Mucosa of stomach (tissue), 1 donor: ENCODE results near the gene CBL.

Experiments
- H3K27me3 ChIP-seq: one replicate; pipeline ENCODE4 v1.7.0; 2013; ENCODE audit warnings: mild to moderate bottlenecking, low read length; ENCODE audit not compliant: control insufficient read depth, insufficient read depth
- H3K36me3 ChIP-seq: one replicate; pipeline ENCODE4 v1.7.0; 2013; ENCODE audit warnings: low read length; ENCODE audit not compliant: control insufficient read depth, insufficient read depth
- H3K4me1 ChIP-seq: one replicate; pipeline ENCODE4 v1.7.0; 2013; ENCODE audit warnings: mild to moderate bottlenecking, low read length; ENCODE audit not compliant: control insufficient read depth, insufficient read depth
- H3K4me3 ChIP-seq: one replicate; pipeline ENCODE4 v1.7.0; 2013; ENCODE audit warnings: low read length
- H3K9ac ChIP-seq: one replicate; pipeline ENCODE4 v1.7.0; 2013; ENCODE audit warnings: mild to moderate bottlenecking, low read length, moderate library complexity
- H3K9me3 ChIP-seq: one replicate; pipeline ENCODE4 v1.7.0; 2013; ENCODE audit warnings: mild to moderate bottlenecking, low read length, moderate library complexity; ENCODE audit not compliant: control insufficient read depth
- donor health status: Pancreatic carcinoma.

Gene CBL

GRCh38 chr11:119290894-119291497 lies 84.9 kb downstream of the CBL start:
- no peaks in the 10 kb centered on the region for H3K36me3 ChIP-seq
- H3K4me1 ChIP-seq: no peaks in the 10 kb centered on the region
- no peaks in the 10 kb centered on the region for H3K27me3 ChIP-seq
- no peaks in the 10 kb centered on the region for H3K9me3 ChIP-seq
- H3K4me3 ChIP-seq: no peak overlapping the region
- H3K9ac ChIP-seq: no peak overlapping the region

- H3K4me1 ChIP-seq: no peaks in the 10 kb centered on the region
- no peaks in the 10 kb centered on the region for H3K27me3 ChIP-seq
- H3K9ac ChIP-seq: no peak overlapping the region
- H3K4me3 ChIP-seq: no peak overlapping the region
- H3K36me3 ChIP-seq: peaks cover 5% of the 10 kb centered on the region
- no peaks in the 10 kb centered on the region for H3K9me3 ChIP-seq
These were observed 87.3 kb downstream of the CBL start for GRCh38 chr11:119293461-119293860.

GRCh38 chr11:119295178-119295577 lies 89.0 kb downstream of the CBL start:
- Histone ChIP-seq H3K36me3 (peaks cover 12% of the 10 kb centered on the region), H3K9me3 (no peaks in the 10 kb centered on the region), H3K4me1 (no peaks in the 10 kb centered on the region), H3K4me3 (no peak overlapping the region), H3K27me3 (no peaks in the 10 kb centered on the region), H3K9ac (no peak overlapping the region)

GRCh38 chr11:119297938-119298337 lies 91.8 kb downstream of the CBL start:
- Histone ChIP-seq H3K9me3 (no peaks in the 10 kb centered on the region), H3K4me1 (no peaks in the 10 kb centered on the region), H3K36me3 (peaks cover 14% of the 10 kb centered on the region), H3K27me3 (no peaks in the 10 kb centered on the region), H3K9ac (no peak overlapping the region), H3K4me3 (no peak overlapping the region)

GRCh38 chr11:119298726-119299125 lies 92.6 kb downstream of the CBL start:
- Histone ChIP-seq H3K4me1 (no peaks in the 10 kb centered on the region), H3K4me3 (no peak overlapping the region), H3K27me3 (no peaks in the 10 kb centered on the region), H3K9ac (no peak overlapping the region), H3K9me3 (no peaks in the 10 kb centered on the region), H3K36me3 (peaks cover 14% of the 10 kb centered on the region)

- H3K9ac ChIP-seq: no peak overlapping the region
- no peaks in the 10 kb centered on the region for H3K9me3 ChIP-seq
- H3K36me3 ChIP-seq: peaks cover 14% of the 10 kb centered on the region
- H3K4me3 ChIP-seq: no peak overlapping the region
- no peaks in the 10 kb centered on the region for H3K4me1 ChIP-seq
- H3K27me3 ChIP-seq: no peaks in the 10 kb centered on the region
These were observed 93.3 kb downstream of the CBL start for GRCh38 chr11:119299416-119299815.

GRCh38 chr11:119300198-119300964 lies 94.2 kb downstream of the CBL start:
- Histone ChIP-seq H3K4me3 (no peak overlapping the region), H3K9me3 (no peaks in the 10 kb centered on the region), H3K9ac (no peak overlapping the region), H3K27me3 (no peaks in the 10 kb centered on the region), H3K36me3 (peaks cover 14% of the 10 kb centered on the region), H3K4me1 (no peaks in the 10 kb centered on the region)

- no peak overlapping the region for H3K9ac ChIP-seq
- H3K36me3 ChIP-seq: peaks cover 11% of the 10 kb centered on the region
- no peaks in the 10 kb centered on the region for H3K27me3 ChIP-seq
- H3K4me1 ChIP-seq: no peaks in the 10 kb centered on the region
- no peaks in the 10 kb centered on the region for H3K9me3 ChIP-seq
- H3K4me3 ChIP-seq: no peak overlapping the region
These were observed 97.1 kb downstream of the CBL start for GRCh38 chr11:119303227-119303718.

- H3K9ac ChIP-seq: no peak overlapping the region
- H3K36me3 ChIP-seq: no peaks in the 10 kb centered on the region
- H3K27me3 ChIP-seq: no peaks in the 10 kb centered on the region
- no peaks in the 10 kb centered on the region for H3K4me1 ChIP-seq
- no peak overlapping the region for H3K4me3 ChIP-seq
- no peaks in the 10 kb centered on the region for H3K9me3 ChIP-seq
These were observed 99.6 kb downstream of the CBL start for GRCh38 chr11:119305556-119306372.

GRCh38 chr11:119306373-119306890 lies 100.3 kb downstream of the CBL start:
- H3K36me3 ChIP-seq: no peaks in the 10 kb centered on the region

GRCh38 chr11:119307219-119307618 lies 101.1 kb downstream of the CBL start:
- no peaks in the 10 kb centered on the region for H3K36me3 ChIP-seq
- H3K4me3 ChIP-seq: no peak overlapping the region
- no peaks in the 10 kb centered on the region for H3K9me3 ChIP-seq
- no peaks in the 10 kb centered on the region for H3K27me3 ChIP-seq
- no peak overlapping the region for H3K9ac ChIP-seq
- no peaks in the 10 kb centered on the region for H3K4me1 ChIP-seq

More at GRCh38 chr11:119306373-119306890, 100.3 kb downstream of the CBL start:
- no peaks in the 10 kb centered on the region for H3K4me1 ChIP-seq
- H3K4me3 ChIP-seq: no peak overlapping the region
- no peaks in the 10 kb centered on the region for H3K9me3 ChIP-seq
- no peaks in the 10 kb centered on the region for H3K27me3 ChIP-seq
- no peak overlapping the region for H3K9ac ChIP-seq

GRCh38 chr11:119307974-119308373 lies 101.8 kb downstream of the CBL start:
- Histone ChIP-seq H3K4me1 (no peaks in the 10 kb centered on the region), H3K9me3 (no peaks in the 10 kb centered on the region), H3K36me3 (no peaks in the 10 kb centered on the region), H3K4me3 (no peak overlapping the region), H3K9ac (no peak overlapping the region), H3K27me3 (no peaks in the 10 kb centered on the region)
